Activated CD8-positive, alpha-beta memory T cell treated with anti-CD3 and anti-CD28 coated beads, Interleukin-2, amount 10 ng/mL, durations not matched to agents 7 days and 5 days (primary cell): Measurements from ENCODE around the gene EPC2. TPM values are rescaled to one million over a fixed set of nuclear protein-coding genes. Genes with fewer than 3 reads are reported as not detected.

Source experiments
- ATAC-seq: fragments of 150-1000 bp; cut with Tn5 transposase; one replicate; pipeline ENCODE4 v1.10.0; 2021; ENCODE audit warnings: moderate library complexity
- CTCF ChIA-PET: fragments of 350-600 bp; sonication (Branson Sonifier 250); formaldehyde crosslinking; loops from one replicate; lab custom pipeline; 2021; ENCODE audit warnings: antibody characterized with exemption; lab: Charles Lee
- DNase-seq: peaks from one replicate; pipeline ENCODE4 v3.0.0-alpha.2; 2020
- H3K27ac Mint-ChIP-seq: one replicate; pipeline ENCODE4 v1.8.0; 2021; ENCODE audit warnings: mild to moderate bottlenecking, mixed read lengths
- H3K27me3 Mint-ChIP-seq: one replicate; pipeline ENCODE4 v1.8.0; 2021; ENCODE audit warnings: mixed read lengths
- H3K36me3 Mint-ChIP-seq: one replicate; pipeline ENCODE4 v1.8.0; 2021; ENCODE audit warnings: mild to moderate bottlenecking, mixed read lengths
- H3K4me1 Mint-ChIP-seq: one replicate; pipeline ENCODE4 v1.8.0; 2021; ENCODE audit warnings: mixed read lengths
- H3K4me3 Mint-ChIP-seq: one replicate; pipeline ENCODE4 v1.8.0; 2021; ENCODE audit warnings: mild to moderate bottlenecking, moderate library complexity, mixed read lengths
- H3K9me3 Mint-ChIP-seq: one replicate; pipeline ENCODE4 v1.8.0; 2022; ENCODE audit warnings: low read depth, mixed read lengths
- total RNA-seq, 2 experiments: library from RNA; stranded (reverse); gene quantifications; one replicate each; pipeline ENCODE4 v1.2.3, GENCODE V29; 2021

The EPC2 gene
- total RNA-seq = 10 to 100 TPM; 19.4 to 21.8 TPM

GRCh38 chr2:148643998-148644882 is at the start of gene EPC2:
EPC2 (plus strand) TSS chr2:148644751; CDS start chr2:148645018, 267 bp downstream.
- peak within 1 kb of the TSS; percentile 89 for H3K27ac Mint-ChIP-seq
- ATAC-seq (peak; percentile 64), DNase-seq (peak; percentile 88)
- peaks cover 38% of the 10 kb centered on the region for H3K27me3 Mint-ChIP-seq
- H3K4me3 Mint-ChIP-seq = peak within 1 kb of the TSS; percentile 88
- peaks cover 3% of the 10 kb centered on the region for H3K36me3 Mint-ChIP-seq
- peaks cover 26% of the 10 kb centered on the region for H3K4me1 Mint-ChIP-seq
- CTCF ChIA-PET = interaction anchor here (0.6 to 1.1 kb wide), 5 partner anchors 29 to 523 kb away, joined by 3 to 6 read pairs (median 3); no protein-coding TSS in a partner anchor
- H3K9me3 Mint-ChIP-seq = no peaks in the 10 kb centered on the region

- Mint-ChIP-seq H3K27ac (no peak overlapping the region), H3K4me1 (no peaks in the 10 kb centered on the region), H3K4me3 (no peak overlapping the region), H3K9me3 (no peaks in the 10 kb centered on the region), H3K36me3 (peaks cover 3% of the 10 kb centered on the region), H3K27me3 (peaks cover 61% of the 10 kb centered on the region)
- DNase-seq = no peak
- CTCF ChIA-PET = no interaction called here
- no peak for ATAC-seq
Observed at GRCh38 chr2:148596018-148596417, 48.5 kb upstream of the EPC2 start.

GRCh38 chr2:148599109-148599991 is 45.2 kb upstream of the EPC2 start:
- Mint-ChIP-seq H3K27ac (no peak overlapping the region), H3K4me1 (peaks cover 15% of the 10 kb centered on the region), H3K27me3 (peaks cover 73% of the 10 kb centered on the region), H3K36me3 (peaks cover 8% of the 10 kb centered on the region), H3K9me3 (peaks cover 3% of the 10 kb centered on the region), H3K4me3 (no peak overlapping the region)
- no peak for DNase-seq
- CTCF ChIA-PET = no interaction called here
- ATAC-seq = no peak

GRCh38 chr2:148602885-148603561 is 41.5 kb upstream of the EPC2 start:
- peaks cover 15% of the 10 kb centered on the region for H3K4me1 Mint-ChIP-seq
- CTCF ChIA-PET = interaction anchor here (1.2 to 2.3 kb wide), 3 partner anchors 11 to 414 kb away, joined by 3 to 6 read pairs (median 4); no protein-coding TSS in a partner anchor
- peaks cover 8% of the 10 kb centered on the region for H3K36me3 Mint-ChIP-seq
- peak overlapping the region; percentile 77 for H3K27ac Mint-ChIP-seq
- peaks cover 3% of the 10 kb centered on the region for H3K9me3 Mint-ChIP-seq
- DNase-seq (peak; percentile 48), ATAC-seq (peak; percentile 55)
- H3K4me3 Mint-ChIP-seq = peak overlapping the region; percentile 25
- peaks cover 77% of the 10 kb centered on the region for H3K27me3 Mint-ChIP-seq

GRCh38 chr2:148603562-148603920 is 41.0 kb upstream of the EPC2 start:
- Mint-ChIP-seq H3K27me3 (peaks cover 74% of the 10 kb centered on the region), H3K4me1 (peaks cover 15% of the 10 kb centered on the region), H3K9me3 (peaks cover 3% of the 10 kb centered on the region), H3K27ac (peak overlapping the region; percentile 77), H3K36me3 (peaks cover 8% of the 10 kb centered on the region), H3K4me3 (peak overlapping the region; percentile 25)
- ATAC-seq (peak; percentile 94), DNase-seq (peak; percentile 66)
- CTCF ChIA-PET = interaction anchor here (1.2 to 2.3 kb wide), 3 partner anchors 11 to 414 kb away, joined by 3 to 6 read pairs (median 4); no protein-coding TSS in a partner anchor

- Mint-ChIP-seq H3K4me3 (no peak overlapping the region), H3K36me3 (peaks cover 8% of the 10 kb centered on the region), H3K9me3 (peaks cover 3% of the 10 kb centered on the region), H3K27ac (no peak overlapping the region), H3K4me1 (peaks cover 15% of the 10 kb centered on the region), H3K27me3 (peaks cover 66% of the 10 kb centered on the region)
- DNase-seq (no peak), ATAC-seq (no peak)
- CTCF ChIA-PET = no interaction called here
Observed at GRCh38 chr2:148604927-148605326, 39.6 kb upstream of the EPC2 start.

- CTCF ChIA-PET = no interaction called here
- Mint-ChIP-seq H3K27ac (no peak overlapping the region), H3K36me3 (peaks cover 4% of the 10 kb centered on the region), H3K4me3 (no peak overlapping the region), H3K27me3 (peaks cover 48% of the 10 kb centered on the region), H3K9me3 (no peaks in the 10 kb centered on the region), H3K4me1 (peaks cover 15% of the 10 kb centered on the region)
- ATAC-seq = no peak
- DNase-seq = no peak
Observed at GRCh38 chr2:148607566-148607965, 37.0 kb upstream of the EPC2 start.

GRCh38 chr2:148613231-148614013 is 31.1 kb upstream of the EPC2 start:
- Mint-ChIP-seq H3K4me1 (peaks cover 14% of the 10 kb centered on the region), H3K27ac (no peak overlapping the region), H3K4me3 (no peak overlapping the region), H3K36me3 (peaks cover 2% of the 10 kb centered on the region), H3K9me3 (no peaks in the 10 kb centered on the region), H3K27me3 (peaks cover 21% of the 10 kb centered on the region)
- CTCF ChIA-PET = interaction anchor here (0.7 to 1.4 kb wide), 2 partner anchors 10 to 379 kb away, joined by 6 to 7 read pairs; no protein-coding TSS in a partner anchor
- DNase-seq = no peak
- no peak for ATAC-seq

GRCh38 chr2:148614014-148614321 is 30.6 kb upstream of the EPC2 start:
- ATAC-seq (peak; percentile 16), DNase-seq (no peak)
- Mint-ChIP-seq H3K36me3 (peaks cover 2% of the 10 kb centered on the region), H3K27ac (no peak overlapping the region), H3K9me3 (no peaks in the 10 kb centered on the region), H3K4me1 (peaks cover 14% of the 10 kb centered on the region), H3K27me3 (peaks cover 21% of the 10 kb centered on the region), H3K4me3 (no peak overlapping the region)
- CTCF ChIA-PET = interaction anchor here (1.4 kb wide), 1 partner anchor 11 kb away, joined by 6 read pairs; no protein-coding TSS in a partner anchor

GRCh38 chr2:148614322-148615049 is 30.1 kb upstream of the EPC2 start:
- no peaks in the 10 kb centered on the region for H3K9me3 Mint-ChIP-seq
- peaks cover 14% of the 10 kb centered on the region for H3K4me1 Mint-ChIP-seq
- DNase-seq = no peak
- CTCF ChIA-PET = interaction anchor here (1.1 to 1.4 kb wide), 2 partner anchors 11 to 29 kb away, joined by 3 to 6 read pairs; no protein-coding TSS in a partner anchor
- H3K27me3 Mint-ChIP-seq = peaks cover 21% of the 10 kb centered on the region
- peaks cover 2% of the 10 kb centered on the region for H3K36me3 Mint-ChIP-seq
- H3K27ac Mint-ChIP-seq = peak overlapping the region; percentile 1
- peak; percentile 81 for ATAC-seq
- no peak overlapping the region for H3K4me3 Mint-ChIP-seq

GRCh38 chr2:148615381-148615841 is 29.1 kb upstream of the EPC2 start:
- Mint-ChIP-seq H3K27ac (no peak overlapping the region), H3K27me3 (peaks cover 18% of the 10 kb centered on the region), H3K9me3 (no peaks in the 10 kb centered on the region), H3K4me3 (no peak overlapping the region), H3K36me3 (peaks cover 2% of the 10 kb centered on the region), H3K4me1 (peaks cover 14% of the 10 kb centered on the region)
- ATAC-seq = no peak
- CTCF ChIA-PET = interaction anchor here (1.1 kb wide), 2 partner anchors 9 to 28 kb away, joined by 3 read pairs; no protein-coding TSS in a partner anchor
- DNase-seq = no peak
